Heart right ventricle (tissue), 16 donors: ENCODE results near the gene DAB1. TPM values are rescaled to one million over a fixed set of nuclear protein-coding genes. Genes with fewer than 3 reads are reported as not detected.

Experiments used
- ATAC-seq, 8 donors: fragments of 200-7000 bp; cut with Tn5 transposase; one replicate each; pipeline ENCODE4 v1.9.1; 2020; ENCODE audit warnings: mild to moderate bottlenecking in 8 of 8, moderate library complexity in 8 of 8, moderate number of reproducible peaks in 1 of 8
- DNase-seq, 2 donors: peaks; one replicate each; pipeline ENCODE4 v3.0.0-alpha.2; 2020
- H3K27ac ChIP-seq, 10 donors: fragments of 200-600 bp; sonication (generic) in 2 of 10; one replicate each; pipeline versions ENCODE4 v1.5.0 to v1.8.0; 2020 to 2022; ENCODE audit warnings: mild to moderate bottlenecking in 3 of 10
- H3K27me3 ChIP-seq, 7 donors: fragments of 200-600 bp; one replicate each; pipeline ENCODE4 v1.8.0; 2021 to 2022; ENCODE audit warnings: mild to moderate bottlenecking in 2 of 7
- H3K36me3 ChIP-seq, 9 donors: fragments of 200-600 bp; sonication (generic) in 1 of 9; one replicate each; pipeline versions ENCODE4 v1.5.0 to v1.8.0; 2020 to 2022; ENCODE audit warnings: mild to moderate bottlenecking in 2 of 9
- H3K4me1 ChIP-seq, 9 donors: fragments of 200-600 bp; sonication (generic) in 1 of 9; one replicate each; pipeline versions ENCODE4 v1.5.0 to v1.8.0; 2020 to 2022; ENCODE audit warnings: mild to moderate bottlenecking in 4 of 9
- H3K4me3 ChIP-seq, 10 donors: fragments of 200-600 bp; sonication (generic) in 2 of 10; one replicate each; pipeline versions ENCODE4 v1.5.0 to v1.8.0; 2020 to 2022; ENCODE audit warnings: mild to moderate bottlenecking in 7 of 10, moderate library complexity in 2 of 10
- H3K9me3 ChIP-seq, 11 donors: fragments of 200-600 bp in 10 of 11; sonication (generic) in 2 of 11; one replicate each; pipeline versions ENCODE4 v1.5.0 to v1.8.0; 2013 to 2022; ENCODE audit warnings: mild to moderate bottlenecking in 2 of 11, control low read depth in 1 of 11, moderate library complexity in 1 of 11
- WGBS, 2 donors: extraction: QIAGEN DNeasy Blood & Tissue Kit; methylation state at CpG; one replicate each; pipeline ENCODE4 v1.1.7; 2013; ENCODE audit warnings: inconsistent platforms in 1 of 2; 5-methylcytosine and 5-hydroxymethylcytosine counted together
- intact Hi-C, 10 donors: fragments of 100-400 bp; cut with DNase I; formaldehyde crosslinking; loops; one replicate each; pipeline versions ENCODE4 v1.11.1 to v1.14.2; 2022
- polyA plus RNA-seq, 2 donors: library from polyadenylated mRNA; stranded (reverse); fragments of 200-250 nt; gene quantifications; one replicate each; pipeline ENCODE4 v1.2.3, GENCODE V29; 2013
- total RNA-seq, 10 donors: library from RNA; stranded (reverse); fragmentation: NEBNext Ultra II Directional in 3 of 10; extraction: Animal tissue kit (Norgen Biotek cat#: 25700) in 3 of 10; gene quantifications; one replicate each; pipeline versions ENCODE4 v1.2.1 to v1.2.4, GENCODE V29; 2021 to 2023
- TF ChIP-seq, protein P1 (sequence below), 9 donors: fragments of 200-600 bp; sonication (generic) in 2 of 9; IDR thresholded peaks; one replicate each; pipeline versions ENCODE4 v1.5.0 to v1.8.0; 2021 to 2022; ENCODE audit warnings: antibody characterized with exemption in 9 of 9, mild to moderate bottlenecking in 5 of 9, moderate library complexity in 1 of 9
- donor health status: Arrhythmogenic right ventricular cardiomyopathy.
- donor health status: ischemic (EF 13 %, LVEDD 7.1; RV severe dilation, severe dysfunction).
- donor health status: healthy with polysubstance abuse.
- donor health status: DM: no; HTN: yes; CAD: no.
- donor health status: DM: no; HTN: no; CAD: no.
- donor health status: ischemic (EF 25% LVEDD 6.9; RV normal size, moderate dysfunction).
- donor health status: ischemic (EF 25% LVEDD 5.7; RV mildly dilated, moderate dysfunction).
- donor health status: healthy.
- donor health status: DM: yes; HTN: yes; CAD: no.
- donor health status: Ischemic cardiomyopathy.
- donor health status: ischemic (EF 35%, LVEDD 5.7; RV mildly dilated, moderate dysfunction).
- donor health status: nonischemic (EF 11% LVEDD 7.7; RV severe dilation, severe dysfunction).
- donor health status: DM: yes; HTN: yes; CAD: no.
- donor health status: PGD.
- donor health status: ischemic (EF 29% LVEDD 5.4; RV normal size, mild dysfunction).
- donor health status: nonischemic (EF 23%, LVEDD 6.1; RV moderate dilation, normal function).

DAB1 gene
- total and polyA plus RNA-seq, 12 donors, result 0.16 to 25.5 (median 8.1) TPM

DNA sequence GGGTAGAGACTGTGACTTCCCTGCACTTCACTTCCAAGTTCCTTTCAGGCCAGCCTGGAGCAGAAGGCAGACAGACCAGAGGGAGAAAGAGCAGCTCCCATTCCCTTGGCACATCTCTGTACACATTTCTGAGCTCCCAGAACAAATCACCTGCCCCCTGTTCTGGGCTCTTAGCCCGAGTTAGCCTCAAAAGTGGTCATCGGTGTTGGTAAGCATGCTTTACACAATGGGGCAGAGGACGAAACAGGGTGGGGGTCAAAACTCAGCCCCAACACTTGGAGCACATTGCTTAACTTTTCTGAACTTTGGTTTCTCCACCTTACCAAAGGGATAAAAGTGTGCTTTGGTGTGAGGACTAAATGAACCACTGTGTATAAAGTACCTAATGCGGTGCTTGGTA is 98.7 kb downstream of the DAB1 start:
- Histone ChIP-seq H3K9me3 (no peaks in the 10 kb centered on the region), H3K4me3 (no peak overlapping the region), H3K27me3 (no peaks in the 10 kb centered on the region), H3K4me1 (peaks cover 0 to 12% (median 9%) of the 10 kb centered on the region in 9 donors), H3K27ac (no peak overlapping the region), H3K36me3 (no peaks in the 10 kb centered on the region)
- intact Hi-C loops, result no loop called here
- TF ChIP-seq, protein P1, sequence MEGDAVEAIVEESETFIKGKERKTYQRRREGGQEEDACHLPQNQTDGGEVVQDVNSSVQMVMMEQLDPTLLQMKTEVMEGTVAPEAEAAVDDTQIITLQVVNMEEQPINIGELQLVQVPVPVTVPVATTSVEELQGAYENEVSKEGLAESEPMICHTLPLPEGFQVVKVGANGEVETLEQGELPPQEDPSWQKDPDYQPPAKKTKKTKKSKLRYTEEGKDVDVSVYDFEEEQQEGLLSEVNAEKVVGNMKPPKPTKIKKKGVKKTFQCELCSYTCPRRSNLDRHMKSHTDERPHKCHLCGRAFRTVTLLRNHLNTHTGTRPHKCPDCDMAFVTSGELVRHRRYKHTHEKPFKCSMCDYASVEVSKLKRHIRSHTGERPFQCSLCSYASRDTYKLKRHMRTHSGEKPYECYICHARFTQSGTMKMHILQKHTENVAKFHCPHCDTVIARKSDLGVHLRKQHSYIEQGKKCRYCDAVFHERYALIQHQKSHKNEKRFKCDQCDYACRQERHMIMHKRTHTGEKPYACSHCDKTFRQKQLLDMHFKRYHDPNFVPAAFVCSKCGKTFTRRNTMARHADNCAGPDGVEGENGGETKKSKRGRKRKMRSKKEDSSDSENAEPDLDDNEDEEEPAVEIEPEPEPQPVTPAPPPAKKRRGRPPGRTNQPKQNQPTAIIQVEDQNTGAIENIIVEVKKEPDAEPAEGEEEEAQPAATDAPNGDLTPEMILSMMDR (IDR thresholded peaks at IDR 0.05), result no peak
- peak in 2 of 8 donors; percentile 44 to 56 for ATAC-seq
- 46 to 50% methylated on average over 4 of the region's 4 CpGs for WGBS, 2 donors
- no peak for DNase-seq

DNA sequence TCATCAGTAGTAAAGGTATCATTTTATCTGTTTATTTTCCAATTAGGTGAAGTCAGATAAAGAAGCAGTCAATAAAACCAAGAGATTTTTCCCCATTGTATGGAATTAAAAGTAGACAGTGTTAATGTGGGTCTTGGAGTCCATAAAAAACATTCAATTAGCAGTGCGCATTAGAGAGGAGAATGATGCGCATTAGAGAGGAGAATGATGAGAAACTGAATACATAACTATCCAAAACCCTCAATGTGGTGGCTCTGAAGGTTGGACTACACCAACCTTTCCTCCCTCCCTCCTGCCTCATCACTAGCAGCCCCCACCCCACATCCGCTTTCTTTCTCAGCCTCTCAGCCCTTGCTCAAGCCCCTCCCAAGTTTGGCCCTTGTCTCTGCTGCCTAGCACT is 99.5 kb downstream of the DAB1 start:
- DNase-seq, result no peak

DNA sequence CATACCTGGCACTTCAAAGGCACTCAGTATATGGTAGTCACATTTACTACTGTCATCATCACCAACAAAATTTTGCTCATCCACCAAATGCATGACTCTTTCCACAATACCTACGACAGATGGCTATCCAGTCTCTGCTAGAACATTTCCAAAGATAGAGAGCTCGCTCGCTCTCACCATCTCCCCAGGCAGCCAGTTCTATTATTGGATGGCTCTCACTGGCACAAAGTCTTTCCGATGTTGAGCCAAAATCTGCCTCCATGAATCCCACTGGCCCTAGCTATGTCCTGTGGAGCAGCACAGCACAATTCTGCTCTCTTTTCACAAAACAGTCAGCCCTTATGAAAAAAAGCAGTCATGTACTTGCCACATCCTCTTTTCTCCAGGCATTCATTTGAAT is 102.1 kb downstream of the DAB1 start:
- H3K4me1 ChIP-seq, result peaks cover 0 to 18% (median 9%) of the 10 kb centered on the region in 9 donors
- H3K9me3 ChIP-seq, result no peaks in the 10 kb centered on the region
- no peak overlapping the region for H3K4me3 ChIP-seq
- DNase-seq (no peak), ATAC-seq (peak in 6 of 8 donors; percentile 52 to 86 (median 68))
- whole genome bisulfite sequencing, 2 donors, result 40 to 64% methylated on average over 4 of the region's 4 CpGs
- no peaks in the 10 kb centered on the region for H3K36me3 ChIP-seq
- H3K27ac ChIP-seq, result no peak overlapping the region
- TF ChIP-seq, protein P1 (IDR thresholded peaks at IDR 0.05), result no peak
- no peaks in the 10 kb centered on the region for H3K27me3 ChIP-seq
- intact Hi-C loops, result no loop called here

More for the DNA sequence above, 99.5 kb downstream of the DAB1 start:
- Histone ChIP-seq H3K4me1 (peaks cover 0 to 12% (median 9%) of the 10 kb centered on the region in 9 donors), H3K4me3 (no peak overlapping the region), H3K36me3 (no peaks in the 10 kb centered on the region), H3K9me3 (no peaks in the 10 kb centered on the region), H3K27ac (no peak overlapping the region), H3K27me3 (no peaks in the 10 kb centered on the region)
- WGBS, 2 donors, result 97 to 98% methylated on average over 3 of the region's 3 CpGs
- TF ChIP-seq, protein P1 (IDR thresholded peaks at IDR 0.05), result no peak
- intact Hi-C loops, result no loop called here
- ATAC-seq, result no peak

DNA sequence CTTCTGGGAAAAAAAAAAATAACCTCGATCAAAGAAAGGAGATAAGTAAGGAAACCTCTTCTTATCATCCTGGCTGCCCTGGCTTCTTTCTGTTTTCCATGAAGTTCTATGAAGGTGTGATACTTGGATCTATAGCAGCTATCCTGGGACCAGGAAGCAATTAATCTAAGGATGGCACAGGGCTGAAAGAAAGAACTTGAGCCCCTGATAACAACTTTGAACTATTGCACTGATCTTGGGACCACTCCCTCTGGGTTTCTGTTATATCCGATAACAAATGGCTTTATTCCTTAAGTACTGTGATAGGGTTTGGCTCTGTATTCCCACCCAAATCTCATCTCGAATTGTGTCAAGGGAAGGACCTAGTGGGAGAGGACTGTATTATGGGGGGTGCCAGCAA is 104.1 kb downstream of the DAB1 start:
- peaks cover 0 to 7% (median 0%) of the 10 kb centered on the region in 9 donors for H3K4me1 ChIP-seq
- no peaks in the 10 kb centered on the region for H3K9me3 ChIP-seq
- no peaks in the 10 kb centered on the region for H3K36me3 ChIP-seq
- TF ChIP-seq, protein P1 (IDR thresholded peaks at IDR 0.05), result no peak
- DNase-seq, result no peak
- H3K27ac ChIP-seq, result no peak overlapping the region
- H3K27me3 ChIP-seq, result no peaks in the 10 kb centered on the region
- no peak overlapping the region for H3K4me3 ChIP-seq
- 64 to 65% methylated on average over 3 of the region's 3 CpGs for WGBS, 2 donors
- intact Hi-C loops, result no loop called here
- ATAC-seq, result no peak
